Measurements from ENCODE around the gene PGBD1.

Gene PGBD1

GRCh38 chr6:28243946-28244345 lies 37.4 kb upstream of the PGBD1 start:
- H3K4me3 ChIP-seq (ENCODE audit: low read depth, low read length), result no peak overlapping the region
- no peak for DNase-seq (ENCODE audit: low read depth)
- TF ChIP-seq, protein P1, sequence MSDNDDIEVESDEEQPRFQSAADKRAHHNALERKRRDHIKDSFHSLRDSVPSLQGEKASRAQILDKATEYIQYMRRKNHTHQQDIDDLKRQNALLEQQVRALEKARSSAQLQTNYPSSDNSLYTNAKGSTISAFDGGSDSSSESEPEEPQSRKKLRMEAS (IDR thresholded peaks at IDR 0.05; ENCODE audit: low read depth, low read length), result no peak

- no peak for DNase-seq (ENCODE audit: low read depth)
- no peak overlapping the region for H3K4me3 ChIP-seq (ENCODE audit: low read depth, low read length)
- TF ChIP-seq CTCF (IDR thresholded peaks at IDR 0.05; ENCODE audit: low read depth, low read length), result no peak
- TF ChIP-seq, protein P1 (IDR thresholded peaks at IDR 0.05; ENCODE audit: low read depth, low read length), result no peak
- no peak for TF ChIP-seq POLR2A (IDR thresholded peaks at IDR 0.05; ENCODE audit: extremely low read depth, insufficient read length)
- TF ChIP-seq MYC (IDR thresholded peaks at IDR 0.05; ENCODE audit: low read depth, low read length), result no peak
These were observed 36.0 kb upstream of the PGBD1 start for GRCh38 chr6:28245206-28245941.

- no peak for DNase-seq (ENCODE audit: low read depth)
- no peak overlapping the region for H3K4me3 ChIP-seq (ENCODE audit: low read depth, low read length)
- no peak for TF ChIP-seq CTCF (IDR thresholded peaks at IDR 0.05; ENCODE audit: low read depth, low read length)
- no peak for TF ChIP-seq MYC (IDR thresholded peaks at IDR 0.05; ENCODE audit: low read depth, low read length)
- TF ChIP-seq POLR2A (IDR thresholded peaks at IDR 0.05; ENCODE audit: extremely low read depth, insufficient read length), result no peak
- TF ChIP-seq, protein P1 (IDR thresholded peaks at IDR 0.05; ENCODE audit: low read depth, low read length), result no peak
These were observed 32.5 kb upstream of the PGBD1 start for GRCh38 chr6:28248916-28249315.

DNA sequence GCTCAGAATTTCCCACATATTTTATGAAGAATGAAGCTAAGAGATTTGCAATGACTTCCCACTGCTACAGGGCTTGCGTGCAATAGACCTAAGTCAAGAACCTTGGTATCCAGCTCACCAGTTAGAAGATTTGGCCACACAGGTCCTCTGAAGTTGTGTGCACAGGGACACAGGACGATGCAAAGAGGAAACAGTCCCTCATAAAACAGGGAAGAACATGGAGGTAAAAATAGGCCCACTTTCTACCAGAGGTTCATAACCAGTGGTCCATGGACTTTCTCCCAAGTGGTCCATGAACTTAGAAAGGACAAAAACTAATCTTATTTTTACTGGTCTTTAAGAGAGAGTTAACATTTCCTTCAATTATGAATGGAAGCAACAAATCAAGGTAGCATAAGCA lies 30.6 kb upstream of the PGBD1 start:
- TF ChIP-seq MYC (IDR thresholded peaks at IDR 0.05; ENCODE audit: low read depth, low read length) (no peak), CTCF (IDR thresholded peaks at IDR 0.05; ENCODE audit: low read depth, low read length) (no peak), POLR2A (IDR thresholded peaks at IDR 0.05; ENCODE audit: extremely low read depth, insufficient read length) (no peak)
- TF ChIP-seq, protein P1 (IDR thresholded peaks at IDR 0.05; ENCODE audit: low read depth, low read length), result no peak
- H3K4me3 ChIP-seq (ENCODE audit: low read depth, low read length), result peak overlapping the region; percentile 85
- no peak for DNase-seq (ENCODE audit: low read depth)

DNA sequence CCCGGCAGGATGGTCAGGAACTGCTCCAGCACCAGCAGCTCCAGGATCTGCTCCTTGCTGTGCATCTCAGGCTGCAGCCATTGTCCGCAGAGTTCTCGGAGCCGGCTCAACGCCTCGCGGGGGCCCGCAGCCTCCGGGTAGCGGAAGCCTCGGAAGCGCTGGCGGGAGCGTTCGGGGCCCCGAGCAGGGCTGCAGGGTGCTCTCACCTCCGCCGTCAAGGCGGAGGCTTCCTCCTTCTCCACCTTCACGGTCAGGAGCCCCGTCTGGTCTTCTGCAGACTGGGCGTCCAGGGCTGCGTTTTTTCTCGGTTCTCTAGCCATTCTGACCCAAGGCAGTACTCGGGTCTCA lies 29.7 kb upstream of the PGBD1 start:
- peak overlapping the region; percentile 85 for H3K4me3 ChIP-seq (ENCODE audit: low read depth, low read length)
- TF ChIP-seq, protein P1 (IDR thresholded peaks at IDR 0.05; ENCODE audit: low read depth, low read length), result no peak
- TF ChIP-seq CTCF (IDR thresholded peaks at IDR 0.05; ENCODE audit: low read depth, low read length), result no peak
- no peak for TF ChIP-seq POLR2A (IDR thresholded peaks at IDR 0.05; ENCODE audit: extremely low read depth, insufficient read length)
- TF ChIP-seq MYC (IDR thresholded peaks at IDR 0.05; ENCODE audit: low read depth, low read length), result no peak
- DNase-seq (ENCODE audit: low read depth), result peak; percentile 60

DNA sequence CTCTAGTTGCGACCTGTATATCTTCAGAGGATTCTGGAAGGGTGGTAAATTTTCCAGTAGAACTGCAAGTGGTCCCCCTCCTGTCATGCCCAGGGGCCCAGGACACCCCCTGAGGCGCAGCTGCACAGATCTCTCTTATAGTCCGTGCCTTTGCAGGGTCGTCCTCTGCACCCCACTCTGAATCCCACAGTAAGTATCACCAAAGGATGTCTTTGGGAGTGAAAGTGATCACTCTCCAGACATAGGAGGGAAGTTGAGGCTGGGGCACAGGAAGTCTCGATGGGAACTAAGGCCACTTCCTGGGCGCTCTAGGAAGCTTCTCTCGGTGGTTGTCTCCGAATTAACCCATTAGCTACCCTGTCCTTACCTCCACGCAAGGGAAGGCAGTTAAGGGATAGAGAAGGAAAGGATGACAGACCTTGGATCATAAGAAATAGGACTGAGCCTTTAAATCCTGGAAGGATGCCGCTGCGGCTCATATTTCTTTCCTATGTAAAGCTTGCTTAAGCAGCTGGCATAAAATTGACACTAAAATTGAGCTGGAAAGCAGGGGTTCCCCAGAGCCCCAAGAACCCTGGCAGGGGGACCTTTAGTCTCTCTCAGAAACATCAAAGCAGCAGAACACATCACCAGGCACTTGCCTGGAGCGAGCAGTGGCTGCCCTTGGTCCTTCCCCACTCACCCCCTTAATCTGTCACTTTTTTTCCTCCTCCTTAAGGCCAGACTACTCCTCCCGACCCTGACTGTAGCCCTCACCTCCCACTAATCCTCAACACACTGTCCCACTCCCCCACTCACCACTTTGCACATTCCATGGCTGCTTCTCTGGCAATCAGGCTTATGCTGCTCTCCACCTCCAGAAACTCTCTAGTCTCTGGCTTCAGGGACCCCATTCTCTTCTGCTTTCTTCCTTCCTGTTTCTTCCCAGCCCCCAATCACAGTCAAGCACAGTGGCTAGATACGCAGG lies 29.1 kb upstream of the PGBD1 start, which contains the start of gene ZKSCAN4:
Gene ZKSCAN4 (minus strand): TSS at position 261 of the 967 bp plus-strand sequence. CDS start 289 bp downstream, outside the sequence.
- DNase-seq (ENCODE audit: low read depth), result peak; percentile 93
- H3K4me3 ChIP-seq (ENCODE audit: low read depth, low read length), result peak within 1 kb of the TSS; percentile 85
- TF ChIP-seq, protein P1 (IDR thresholded peaks at IDR 0.05; ENCODE audit: low read depth, low read length), result no peak
- TF ChIP-seq POLR2A (IDR thresholded peaks at IDR 0.05; ENCODE audit: extremely low read depth, insufficient read length), result peak; percentile 49
- TF ChIP-seq MYC (IDR thresholded peaks at IDR 0.05; ENCODE audit: low read depth, low read length), result peak; percentile 43
